HepG2 (cell line): ENCODE data around the gene DISP1. TPM values are rescaled to one million over a fixed set of nuclear protein-coding genes. Genes with fewer than 3 reads are reported as not detected.

Experiments
- ERF ChIP-seq: IDR thresholded peaks from 2 replicates; pipeline ENCODE4 v1.6.1; 2018; ENCODE audit warnings: missing biosample characterization, missing genetic modification reagents
- ETV6 ChIP-seq: sonication (generic); formaldehyde crosslinking; conservative IDR thresholded peaks from 2 replicates; pipeline ENCODE4 v1.4.0; 2020; ENCODE audit warnings: missing genetic modification reagents
- EZH2 ChIP-seq: conservative IDR thresholded peaks from 2 replicates; pipeline ENCODE4 v1.6.1; 2012; ENCODE audit warnings: mild to moderate bottlenecking, low read depth, low read length, moderate library complexity
- FOXK1 ChIP-seq: sonication (generic); formaldehyde crosslinking; IDR thresholded peaks from 2 replicates; pipeline ENCODE4 v1.4.0; 2020; ENCODE audit warnings: low read depth, missing genetic modification reagents, borderline replicate concordance
- FOXK2 ChIP-seq: fragments of 450-650 bp; IDR thresholded peaks from 2 replicates; pipeline ENCODE4 v1.6.1; 2016
- FOXO1 ChIP-seq: sonication (generic); formaldehyde crosslinking; IDR thresholded peaks from 2 replicates; pipeline ENCODE4 v1.4.0; 2020; ENCODE audit warnings: missing genetic modification reagents
- IKZF5 ChIP-seq: IDR thresholded peaks from 2 replicates; pipeline ENCODE4 v1.6.1; 2018; ENCODE audit warnings: missing genetic modification reagents, mild to moderate bottlenecking, missing compliant biosample characterization
- JUNB ChIP-seq: sonication (generic); formaldehyde crosslinking; IDR thresholded peaks from 2 replicates; pipeline ENCODE4 v1.8.0; 2022; ENCODE audit warnings: missing genetic modification reagents, mild to moderate bottlenecking, borderline replicate concordance
- NCOA2 ChIP-seq: sonication (generic); formaldehyde crosslinking; IDR thresholded peaks from 2 replicates; pipeline ENCODE4 v1.8.0; 2022; ENCODE audit warnings: inconsistent platforms
- NRL ChIP-seq: sonication (generic); formaldehyde crosslinking; IDR thresholded peaks from 2 replicates; pipeline ENCODE4 v1.5.0; 2020; ENCODE audit warnings: missing genetic modification reagents, mild to moderate bottlenecking, moderate library complexity, borderline replicate concordance
- RBM39 ChIP-seq: fragments of 200-400 bp; formaldehyde crosslinking; IDR thresholded peaks from one replicate; pipeline ENCODE4 v1.6.1; 2018; ENCODE audit warnings: antibody characterized with exemption, mild to moderate bottlenecking, low read depth, low read length; ENCODE audit not compliant: poor library complexity, severe bottlenecking
- TEAD3 ChIP-seq: optimal IDR thresholded peaks from 2 replicates; pipeline ENCODE3; 2016; ENCODE audit warnings: borderline replicate concordance
- THAP9 ChIP-seq: sonication (generic); formaldehyde crosslinking; IDR thresholded peaks from 2 replicates; pipeline ENCODE4; 2020; ENCODE audit warnings: missing genetic modification reagents, mild to moderate bottlenecking, borderline replicate concordance
- ZBTB8A ChIP-seq: sonication (generic); formaldehyde crosslinking; IDR thresholded peaks from 2 replicates; pipeline ENCODE4 v1.4.0; 2020; ENCODE audit warnings: mild to moderate bottlenecking, low read depth, missing genetic modification reagents, borderline replicate concordance
- ZNF17 ChIP-seq: sonication (generic); formaldehyde crosslinking; IDR thresholded peaks from 2 replicates; pipeline ENCODE4 v1.5.0; 2020; ENCODE audit warnings: mild to moderate bottlenecking, missing genetic modification reagents
- ZNF350 ChIP-seq: sonication (generic); formaldehyde crosslinking; IDR thresholded peaks from 2 replicates; pipeline ENCODE4 v1.4.0; 2020; ENCODE audit warnings: mild to moderate bottlenecking, low read depth, missing genetic modification reagents, borderline replicate concordance
- ZNF354B ChIP-seq: sonication (generic); formaldehyde crosslinking; IDR thresholded peaks from 2 replicates; pipeline ENCODE4 v1.8.0; 2022; ENCODE audit warnings: mild to moderate bottlenecking, missing genetic modification reagents
- ZNF607 ChIP-seq: sonication (generic); formaldehyde crosslinking; IDR thresholded peaks from 2 replicates; pipeline ENCODE4 v1.5.1; 2020; ENCODE audit warnings: missing genetic modification reagents, mild to moderate bottlenecking, borderline replicate concordance
- ZNF777 ChIP-seq: sonication (generic); formaldehyde crosslinking; IDR thresholded peaks from 2 replicates; pipeline ENCODE4 v1.4.0; 2020; ENCODE audit warnings: missing genetic modification reagents
- ZSCAN25 ChIP-seq: sonication (generic); formaldehyde crosslinking; IDR thresholded peaks from 2 replicates; pipeline ENCODE4 v1.8.0; 2022; ENCODE audit warnings: mild to moderate bottlenecking, missing genetic modification reagents
- polyA plus RNA-seq, 8 experiments: library from polyadenylated mRNA; depleted of rRNA in 3 of 8; stranded (reverse) in 7 of 8; unstranded in 1 of 8; fragments of >200 nt; fragmentation: Illumina TruSeq in 4 of 8; extraction: Trizol in 4 of 8; gene quantifications; 2 replicates each; pipeline versions ENCODE4 v1.2.1 to v1.2.3, GENCODE V29; 2011 to 2016; ENCODE audit warnings: low read depth in 4 of 8, missing spikeins in 1 of 8, mixed read lengths in 1 of 8; ENCODE audit not compliant: insufficient read depth in 1 of 8
- total RNA-seq, 5 experiments: library from RNA; depleted of rRNA; stranded (reverse); fragments of >200 nt; fragmentation: Illumina TruSeq; extraction: Trizol; gene quantifications; 2 replicates each; pipeline ENCODE4 v1.2.3, GENCODE V29; 2016; ENCODE audit warnings: low read depth in 1 of 5
- TF ChIP-seq, protein P1 (sequence below): sonication (generic); formaldehyde crosslinking; IDR thresholded peaks from 2 replicates; pipeline ENCODE4 v1.4.0; 2020; ENCODE audit warnings: mild to moderate bottlenecking, low read depth, missing genetic modification reagents
- TF ChIP-seq, protein P2 (sequence below): sonication (generic); formaldehyde crosslinking; IDR thresholded peaks from 2 replicates; pipeline ENCODE4 v1.8.0; 2022; ENCODE audit warnings: mild to moderate bottlenecking, missing genetic modification reagents; ENCODE audit not compliant: insufficient replicate concordance

The DISP1 gene
- total and polyA plus RNA-seq, 2 of the 13 experiments (the other 11 are each of a cell fraction or from before 2014, with no cell fraction given) = 1.9 to 2.0 TPM

GRCh38 chr1:222814536-222815439, at the start of gene DISP1 (continued):
- TF ChIP-seq THAP9 (CRISPR knock-in tag) = no peak
- no peak for TF ChIP-seq TEAD3 (CRISPR knock-in tag)
- TF ChIP-seq ERF (CRISPR knock-in tag) = 0 out of 2 replicates have a peak, but pooled peaks have one; percentile 28
- peak; percentile 46; the same call in 1 of the 2 replicates for TF ChIP-seq ZNF777 (CRISPR knock-in tag)
- TF ChIP-seq EZH2 = no peak
- TF ChIP-seq, protein P1, sequence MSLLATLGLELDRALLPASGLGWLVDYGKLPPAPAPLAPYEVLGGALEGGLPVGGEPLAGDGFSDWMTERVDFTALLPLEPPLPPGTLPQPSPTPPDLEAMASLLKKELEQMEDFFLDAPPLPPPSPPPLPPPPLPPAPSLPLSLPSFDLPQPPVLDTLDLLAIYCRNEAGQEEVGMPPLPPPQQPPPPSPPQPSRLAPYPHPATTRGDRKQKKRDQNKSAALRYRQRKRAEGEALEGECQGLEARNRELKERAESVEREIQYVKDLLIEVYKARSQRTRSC (CRISPR knock-in tag) = no peak
- TF ChIP-seq JUNB (CRISPR knock-in tag) = no peak
- no peak; the same call in 1 of the 2 replicates for TF ChIP-seq ZNF350 (CRISPR knock-in tag)
- TF ChIP-seq, protein P2, sequence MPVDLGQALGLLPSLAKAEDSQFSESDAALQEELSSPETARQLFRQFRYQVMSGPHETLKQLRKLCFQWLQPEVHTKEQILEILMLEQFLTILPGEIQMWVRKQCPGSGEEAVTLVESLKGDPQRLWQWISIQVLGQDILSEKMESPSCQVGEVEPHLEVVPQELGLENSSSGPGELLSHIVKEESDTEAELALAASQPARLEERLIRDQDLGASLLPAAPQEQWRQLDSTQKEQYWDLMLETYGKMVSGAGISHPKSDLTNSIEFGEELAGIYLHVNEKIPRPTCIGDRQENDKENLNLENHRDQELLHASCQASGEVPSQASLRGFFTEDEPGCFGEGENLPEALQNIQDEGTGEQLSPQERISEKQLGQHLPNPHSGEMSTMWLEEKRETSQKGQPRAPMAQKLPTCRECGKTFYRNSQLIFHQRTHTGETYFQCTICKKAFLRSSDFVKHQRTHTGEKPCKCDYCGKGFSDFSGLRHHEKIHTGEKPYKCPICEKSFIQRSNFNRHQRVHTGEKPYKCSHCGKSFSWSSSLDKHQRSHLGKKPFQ = peak; percentile 41
- no peak for TF ChIP-seq ZNF17 (CRISPR knock-in tag)
- no peak for TF ChIP-seq ETV6 (CRISPR knock-in tag)
- TF ChIP-seq ZBTB8A (CRISPR knock-in tag) = no peak
- no peak for TF ChIP-seq ZSCAN25 (CRISPR knock-in tag)
- no peak for TF ChIP-seq FOXK2
- TF ChIP-seq RBM39 = peak; percentile 79
- TF ChIP-seq IKZF5 (CRISPR knock-in tag) = peak; percentile 36; the same call in 1 of the 2 replicates
- TF ChIP-seq NRL (CRISPR knock-in tag) = peak; percentile 57; the same call in 1 of the 2 replicates
- no peak for TF ChIP-seq ZNF354B (CRISPR knock-in tag)
- TF ChIP-seq FOXK1 (CRISPR knock-in tag) = no peak
- 0 out of 2 replicates have a peak, but pooled peaks have one; percentile 22 for TF ChIP-seq FOXO1 (CRISPR knock-in tag)
- TF ChIP-seq ZNF607 (CRISPR knock-in tag) = no peak
- TF ChIP-seq NCOA2 (CRISPR knock-in tag) = no peak; the same call in 1 of the 2 replicates
